ENCODE results near the gene BRF1. TPM values are rescaled to one million over a fixed set of nuclear protein-coding genes. Genes with fewer than 3 reads are reported as not detected.

BRF1 gene
- polyA plus RNA-seq, 1 of the 3 experiments (the other 2 are of a cell fraction): 15.7 TPM

GRCh38 chr14:105334383-105335230, 33.8 kb upstream of the BRF1 start:
- Histone ChIP-seq H3K27ac (ENCODE audit: low read depth in 2 of 2, low read length in 1 of 2) (peak overlapping the region in 1 of 2 experiments; percentile 72; a peak in 2 of 4 replicates), H2AFZ (ENCODE audit: low read depth) (no peak overlapping the region), H3K9ac (no peak overlapping the region), H3K9me3 (no peaks in the 10 kb centered on the region), H3K79me2 (ENCODE audit: insufficient read depth) (peaks cover 29% of the 10 kb centered on the region), H3K4me1 (ENCODE audit: control insufficient read depth in 1 of 2, insufficient read depth in 2 of 2, low read depth in 1 of 2, low read length in 1 of 2) (peaks cover 0 to 59% of the 10 kb centered on the region in 2 experiments; a peak in 2 of 4 replicates), H4K20me1 (ENCODE audit: insufficient read depth) (peaks cover 55% of the 10 kb centered on the region), H3K36me3 (replicated peaks in 1 of 2; ENCODE audit: control insufficient read depth in 1 of 2, insufficient read depth in 2 of 2, low read length in 1 of 2) (no peaks in the 10 kb centered on the region), H3K27me3 (ENCODE audit: insufficient read depth) (no peaks in the 10 kb centered on the region), H3K9me2 (no peaks in the 10 kb centered on the region), H3F3A (replicated peaks; ENCODE audit: insufficient read depth) (no peaks in the 10 kb centered on the region), H3K4me2 (no peak overlapping the region), H3K4me3 (ENCODE audit: low read depth in 2 of 2, low read length in 1 of 2) (no peak overlapping the region)
- ChIA-PET CTCF (interaction anchor here (0.9 to 1.9 kb wide), 5 partner anchors 8 to 132 kb away, joined by 3 to 11 read pairs (median 6); no protein-coding TSS in a partner anchor), POLR2A (interaction anchor here (1.3 kb wide), 1 partner anchor 10 kb away, joined by 4 read pairs; no protein-coding TSS in a partner anchor)
- TF ChIP-seq SIN3A (IDR thresholded peaks at IDR 0.05; ENCODE audit: borderline replicate concordance, low read depth, low read length) (no peak), REST (IDR thresholded peaks at IDR 0.05; ENCODE audit: low read depth, low read length) (no peak), NFIC (IDR thresholded peaks at IDR 0.05; ENCODE audit: borderline replicate concordance) (no peak), TEAD4 (IDR thresholded peaks at IDR 0.05; ENCODE audit: borderline replicate concordance, insufficient read depth) (no peak), MAX (IDR thresholded peaks at IDR 0.05; ENCODE audit: low read depth) (no peak), JUND (IDR thresholded peaks at IDR 0.05) (no peak), CTCF (IDR thresholded peaks at IDR 0.05) (no peak), POLR2AphosphoS5 (IDR thresholded peaks at IDR 0.05; ENCODE audit: low read depth, low read length) (no peak), PBX3 (IDR thresholded peaks at IDR 0.05) (no peak), YY1 (IDR thresholded peaks at IDR 0.05; ENCODE audit: low read depth) (no peak), NRF1 (IDR thresholded peaks at IDR 0.05; ENCODE audit: low read depth, low read length) (no peak), MEF2A (IDR thresholded peaks at IDR 0.05; ENCODE audit: borderline replicate concordance, low read depth) (no peak), CHD2 (IDR thresholded peaks at IDR 0.05; ENCODE audit: low read length, partially characterized antibody) (no peak), RXRA (IDR thresholded peaks at IDR 0.05; ENCODE audit: borderline replicate concordance, low read depth) (no peak), GATA2 (CRISPR knock-in tag; IDR thresholded peaks at IDR 0.05) (no peak), EZH2phosphoT487 (IDR thresholded peaks at IDR 0.05; ENCODE audit: borderline replicate concordance, low read depth) (no peak), FOXJ3 (CRISPR knock-in tag; IDR thresholded peaks at IDR 0.05) (no peak), TAF1 (IDR thresholded peaks at IDR 0.05; ENCODE audit: borderline replicate concordance, low read depth, low read length) (no peak), RAD21 (IDR thresholded peaks at IDR 0.05; ENCODE audit: low read length) (no peak)
- no peak for DNase-seq
- WGBS (ENCODE audit: low lambda C conversion rate): 88% methylated on average over 7 of the region's 17 CpGs

Measured in SK-N-SH (cell line).